SJCRH30 (cell line): ENCODE measurements around the gene RRAS2. TPM values are rescaled to one million over a fixed set of nuclear protein-coding genes. Genes with fewer than 3 reads are reported as not detected.
"Not testable (repeated sequence)": the region's sequence is repeated elsewhere in the genome, so short reads cannot be mapped to it uniquely, and the experiment has no call there.

Source experiments
- DNase-seq, 2 experiments: peaks; one replicate each; pipeline ENCODE4 v3.0.0-alpha.2; 2015 to 2020
- H3K27ac ChIP-seq: fragments of 250-450 bp; sonication (Bioruptor Pico); 2 replicates; pipeline ENCODE4 v1.5.1; 2020; ENCODE audit warnings: mild to moderate bottlenecking, moderate library complexity
- H3K27me3 ChIP-seq: fragments of 250-450 bp; sonication (Bioruptor Pico); 2 replicates; pipeline ENCODE4 v1.5.1; 2020; ENCODE audit warnings: mild to moderate bottlenecking, moderate library complexity
- H3K36me3 ChIP-seq: fragments of 250-450 bp; sonication (Bioruptor Pico); 2 replicates; pipeline ENCODE4 v1.5.1; 2020; ENCODE audit warnings: mild to moderate bottlenecking, moderate library complexity
- H3K4me1 ChIP-seq: fragments of 250-450 bp; sonication (Bioruptor Pico); 2 replicates; pipeline ENCODE4 v1.5.1; 2020; ENCODE audit warnings: mild to moderate bottlenecking, moderate library complexity
- H3K4me3 ChIP-seq: fragments of 250-450 bp; sonication (Bioruptor Pico); 2 replicates; pipeline ENCODE4 v1.5.1; 2020; ENCODE audit warnings: mild to moderate bottlenecking, moderate library complexity
- H3K9me3 ChIP-seq: fragments of 250-450 bp; sonication (Bioruptor Pico); replicated peaks from 2 replicates; pipeline ENCODE4 v1.5.1; 2020; ENCODE audit warnings: mild to moderate bottlenecking, moderate library complexity
- total RNA-seq: library from RNA; depleted of rRNA; stranded (reverse); fragments of >200 nt; shearing (Covaris generic); gene quantifications from 2 replicates; pipeline ENCODE4 v1.2.3, GENCODE V29; 2014

Gene RRAS2
- total RNA-seq, 1 experiment from 2014 or later, result 93.0 TPM

DNA sequence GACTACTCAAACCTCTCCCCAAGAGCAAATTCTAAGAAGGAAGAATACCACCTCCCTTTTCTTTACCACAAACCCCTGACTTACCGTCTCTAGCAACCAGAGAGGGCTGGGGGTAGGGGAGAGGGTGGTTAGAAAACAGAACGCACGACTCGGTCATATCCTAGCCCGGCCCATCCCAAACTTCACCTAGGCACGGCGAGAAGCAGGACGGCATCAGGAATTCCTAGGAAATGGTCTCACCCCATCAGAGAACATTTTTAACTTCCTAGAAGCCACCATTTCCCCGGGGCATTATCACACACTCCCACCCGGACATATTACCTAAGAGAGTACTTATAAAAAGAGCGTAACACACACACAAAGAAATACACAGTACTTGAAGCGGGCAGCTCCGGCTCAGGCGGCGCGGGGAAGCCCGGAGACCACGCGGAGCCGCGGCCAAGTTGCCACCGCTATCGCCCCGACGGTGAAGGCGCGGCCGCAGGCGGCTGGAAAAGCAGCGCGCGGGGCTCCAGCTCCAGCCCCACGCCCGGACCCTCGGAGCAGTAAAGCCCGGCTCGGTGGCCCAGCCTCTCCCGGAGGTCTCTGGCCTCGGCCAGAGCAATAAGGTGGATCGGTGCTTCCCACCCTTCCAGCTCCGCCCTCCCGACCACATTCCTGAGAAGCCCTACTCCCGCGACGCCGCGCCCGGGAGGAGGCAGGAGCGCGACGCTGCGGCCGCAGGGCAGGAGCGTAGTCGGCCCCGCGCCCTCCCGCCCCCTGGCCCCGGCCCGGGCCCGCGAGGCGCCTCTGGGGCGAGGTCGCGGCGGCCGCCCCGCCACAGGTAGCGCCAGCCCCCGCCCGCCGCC lies 878 bp downstream of the RRAS2 start:
- Histone ChIP-seq H3K4me1 (peaks cover 5% of the 10 kb centered on the region; the same call in 1 of the 2 replicates), H3K4me3 (peak overlapping the region; percentile 99), H3K27ac (peak overlapping the region; percentile 74), H3K36me3 (peaks cover 4% of the 10 kb centered on the region), H3K27me3 (no peaks in the 10 kb centered on the region), H3K9me3 (no peaks in the 10 kb centered on the region)
- DNase-seq, result peak; percentile 78 to 79

DNA sequence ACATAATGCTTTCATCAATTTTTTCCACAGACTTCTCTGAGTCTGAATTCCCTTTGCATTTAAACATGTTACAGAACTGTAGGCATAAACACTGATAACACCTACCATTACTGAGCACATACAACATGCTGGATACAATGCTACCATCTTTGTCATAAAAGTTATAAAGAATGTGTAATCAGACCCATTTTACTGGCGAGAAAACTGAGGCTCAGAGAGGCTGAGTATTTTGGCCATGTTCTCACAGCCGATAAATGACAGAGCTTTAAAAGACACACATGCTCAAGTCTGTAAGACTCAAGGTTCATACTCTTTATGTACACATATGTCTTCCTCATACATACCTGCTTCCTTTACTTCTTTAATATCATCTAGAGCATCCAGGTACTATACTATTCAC lies 2.6 kb downstream of the RRAS2 start:
- Histone ChIP-seq H3K4me3 (no peak overlapping the region), H3K9me3 (no peaks in the 10 kb centered on the region), H3K27ac (no peak overlapping the region), H3K36me3 (peaks cover 6% of the 10 kb centered on the region), H3K27me3 (no peaks in the 10 kb centered on the region), H3K4me1 (peaks cover 5% of the 10 kb centered on the region; the same call in 1 of the 2 replicates)
- no peak for DNase-seq

GRCh38 chr11:14354604-14355003 lies 4.4 kb downstream of the RRAS2 start:
- H3K4me3 ChIP-seq, H3K4me1 ChIP-seq, H3K36me3 ChIP-seq, DNase-seq, H3K27me3 ChIP-seq, H3K27ac ChIP-seq, H3K9me3 ChIP-seq: not testable (repeated sequence)

DNA sequence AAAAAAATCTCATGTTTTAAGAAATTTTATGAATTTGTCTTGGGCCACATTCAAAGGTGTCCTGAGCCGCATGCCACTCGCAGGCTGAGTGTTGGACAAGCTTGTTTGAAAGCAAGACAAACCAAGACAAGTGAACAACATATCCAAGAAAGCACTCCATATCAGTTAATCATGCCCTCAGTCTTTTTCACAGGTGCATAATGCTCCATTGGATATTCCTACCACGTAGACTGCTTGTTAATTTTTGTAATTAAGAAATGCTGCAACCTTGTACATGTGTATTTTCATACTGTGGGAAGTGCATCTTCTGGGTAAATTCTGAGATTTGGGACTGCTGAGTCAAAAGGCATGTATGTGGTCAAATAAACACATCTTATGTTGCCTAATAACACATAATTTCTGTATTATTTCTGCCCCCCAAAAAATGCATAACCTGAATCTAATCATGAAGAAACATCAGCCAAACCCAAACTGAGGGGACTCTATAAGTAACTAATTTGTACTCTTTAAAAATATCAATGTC lies 8.2 kb downstream of the RRAS2 start:
- Histone ChIP-seq H3K4me1 (no peaks in the 10 kb centered on the region), H3K27ac (no peak overlapping the region), H3K4me3 (no peak overlapping the region), H3K36me3 (peaks cover 11% of the 10 kb centered on the region; the same call in 1 of the 2 replicates), H3K9me3 (no peaks in the 10 kb centered on the region), H3K27me3 (no peaks in the 10 kb centered on the region)
- no peak for DNase-seq

- no peaks in the 10 kb centered on the region for H3K27me3 ChIP-seq
- H3K4me3 ChIP-seq, result no peak overlapping the region
- DNase-seq, result peak in 1 of 2 experiments; percentile 22
- H3K27ac ChIP-seq, result no peak overlapping the region
- peaks cover 13% of the 10 kb centered on the region; the same call in 1 of the 2 replicates for H3K36me3 ChIP-seq
- no peaks in the 10 kb centered on the region for H3K4me1 ChIP-seq
- no peaks in the 10 kb centered on the region for H3K9me3 ChIP-seq
These were observed 8.8 kb downstream of the RRAS2 start for GRCh38 chr11:14350215-14350614.

GRCh38 chr11:14347991-14348390 lies 11.0 kb downstream of the RRAS2 start:
- Histone ChIP-seq H3K27ac (no peak overlapping the region), H3K27me3 (no peaks in the 10 kb centered on the region), H3K4me3 (no peak overlapping the region), H3K9me3 (no peaks in the 10 kb centered on the region), H3K36me3 (peaks cover 14% of the 10 kb centered on the region; the same call in 1 of the 2 replicates), H3K4me1 (peaks cover 5% of the 10 kb centered on the region)
- no peak for DNase-seq

DNA sequence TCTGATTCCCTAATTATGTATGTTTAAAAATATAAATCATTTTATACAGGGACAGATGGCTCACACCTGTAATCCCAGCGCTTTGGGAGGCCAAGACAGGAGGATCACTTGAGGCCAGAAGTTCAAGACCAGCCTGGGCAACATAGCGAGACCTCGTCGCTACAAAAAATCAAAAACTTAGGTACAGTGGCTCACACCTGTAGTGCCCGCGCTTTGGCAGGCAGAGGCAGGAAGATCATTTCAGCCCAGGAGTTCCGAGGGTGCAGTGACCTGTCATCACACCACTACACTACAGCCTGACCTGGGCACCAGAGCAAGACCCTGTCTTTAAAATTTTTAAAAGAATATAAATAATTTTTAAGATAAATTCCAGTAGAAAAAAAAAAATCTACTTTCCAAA lies 11.5 kb downstream of the RRAS2 start:
- no peak for DNase-seq
- no peaks in the 10 kb centered on the region for H3K27me3 ChIP-seq
- no peaks in the 10 kb centered on the region for H3K9me3 ChIP-seq
- no peak overlapping the region for H3K27ac ChIP-seq
- H3K4me1 ChIP-seq, result peaks cover 8% of the 10 kb centered on the region
- H3K36me3 ChIP-seq, result peaks cover 14% of the 10 kb centered on the region; the same call in 1 of the 2 replicates
- H3K4me3 ChIP-seq, result no peak overlapping the region

GRCh38 chr11:14346303-14346955 lies 12.6 kb downstream of the RRAS2 start:
- peaks cover 18% of the 10 kb centered on the region for H3K4me1 ChIP-seq
- H3K4me3 ChIP-seq, result no peak overlapping the region
- no peak overlapping the region for H3K27ac ChIP-seq
- no peaks in the 10 kb centered on the region for H3K27me3 ChIP-seq
- no peaks in the 10 kb centered on the region for H3K9me3 ChIP-seq
- peaks cover 12% of the 10 kb centered on the region; the same call in 1 of the 2 replicates for H3K36me3 ChIP-seq
- DNase-seq, result no peak

DNA sequence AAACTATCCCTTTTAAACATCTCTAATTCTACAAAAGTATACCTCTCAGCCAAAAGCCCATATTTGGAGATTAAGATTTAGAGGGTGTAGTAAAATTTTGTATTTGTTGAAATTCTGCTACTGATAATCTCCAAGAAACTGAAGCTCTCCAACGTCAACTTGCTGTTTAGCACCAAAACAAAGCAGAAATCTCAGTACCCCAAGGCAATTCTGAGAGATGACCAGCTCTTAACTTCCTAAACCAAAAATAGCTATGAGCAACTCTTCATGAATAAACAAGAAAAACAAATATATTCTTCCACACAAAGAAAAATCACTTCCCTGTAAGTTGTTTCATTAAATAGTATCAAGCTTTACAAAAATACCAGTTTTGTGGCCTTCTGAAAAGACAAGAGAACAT lies 13.3 kb downstream of the RRAS2 start:
- H3K36me3 ChIP-seq, result peaks cover 12% of the 10 kb centered on the region; the same call in 1 of the 2 replicates
- no peaks in the 10 kb centered on the region for H3K9me3 ChIP-seq
- H3K27me3 ChIP-seq, result no peaks in the 10 kb centered on the region
- H3K4me3 ChIP-seq, result no peak overlapping the region
- DNase-seq, result no peak
- no peak overlapping the region for H3K27ac ChIP-seq
- H3K4me1 ChIP-seq, result peaks cover 18% of the 10 kb centered on the region

GRCh38 chr11:14345016-14345415 lies 14.0 kb downstream of the RRAS2 start:
- not testable (repeated sequence) for H3K4me3 ChIP-seq, H3K27me3 ChIP-seq, H3K27ac ChIP-seq, H3K9me3 ChIP-seq, DNase-seq
- H3K4me1 ChIP-seq, result peaks cover 18% of the 10 kb centered on the region
- H3K36me3 ChIP-seq, result peaks cover 12% of the 10 kb centered on the region; the same call in 1 of the 2 replicates

DNA sequence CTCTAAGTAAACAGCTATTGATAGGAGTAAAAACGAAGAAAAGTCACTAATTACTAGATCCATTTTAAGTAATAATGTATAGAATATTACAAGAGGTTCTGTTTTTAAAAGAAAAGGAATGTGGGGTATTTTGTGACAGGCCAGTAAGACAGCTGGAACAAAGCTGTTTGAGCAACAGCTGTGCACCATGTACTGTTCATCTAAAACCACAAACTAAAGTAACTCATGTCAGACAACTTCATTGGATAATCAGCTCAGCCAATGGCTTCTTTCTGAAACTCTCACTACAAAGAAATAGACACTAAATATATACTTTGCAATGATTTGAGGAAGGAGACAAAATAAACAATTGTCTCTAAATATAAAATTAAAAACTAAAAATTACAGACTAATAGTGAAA lies 16.1 kb downstream of the RRAS2 start:
- H3K4me3 ChIP-seq, result no peak overlapping the region

GRCh38 chr11:14341968-14342367 lies 17.0 kb downstream of the RRAS2 start:
- no peaks in the 10 kb centered on the region for H3K27me3 ChIP-seq
- peaks cover 21% of the 10 kb centered on the region for H3K4me1 ChIP-seq
- peaks cover 5% of the 10 kb centered on the region for H3K9me3 ChIP-seq
- H3K36me3 ChIP-seq, result peaks cover 2% of the 10 kb centered on the region; the same call in 1 of the 2 replicates
- H3K4me3 ChIP-seq, result no peak overlapping the region
- no peak for DNase-seq
- H3K27ac ChIP-seq, result peak overlapping the region; percentile 76

More for the DNA sequence above, 16.1 kb downstream of the RRAS2 start:
- Histone ChIP-seq H3K27me3 (no peaks in the 10 kb centered on the region), H3K36me3 (peaks cover 7% of the 10 kb centered on the region; the same call in 1 of the 2 replicates), H3K9me3 (peaks cover 3% of the 10 kb centered on the region; the same call in 1 of the 2 replicates), H3K4me1 (peaks cover 18% of the 10 kb centered on the region), H3K27ac (peak overlapping the region; percentile 76)
- DNase-seq, result peak; percentile 58 to 85

GRCh38 chr11:14340721-14341120 lies 18.3 kb downstream of the RRAS2 start:
- Histone ChIP-seq H3K27ac (no peak overlapping the region), H3K4me3 (no peak overlapping the region), H3K27me3 (no peaks in the 10 kb centered on the region), H3K36me3 (peaks cover 4% of the 10 kb centered on the region; the same call in 1 of the 2 replicates), H3K4me1 (peaks cover 28% of the 10 kb centered on the region), H3K9me3 (peaks cover 13% of the 10 kb centered on the region)
- DNase-seq, result no peak

- DNase-seq, result no peak
- Histone ChIP-seq H3K27ac (no peak overlapping the region), H3K9me3 (peaks cover 13% of the 10 kb centered on the region), H3K4me3 (no peak overlapping the region), H3K27me3 (no peaks in the 10 kb centered on the region), H3K36me3 (peaks cover 2% of the 10 kb centered on the region; the same call in 1 of the 2 replicates), H3K4me1 (peaks cover 30% of the 10 kb centered on the region)
These were observed 19.6 kb downstream of the RRAS2 start for GRCh38 chr11:14339356-14339755.
